Spleen (tissue), 11 donors: ENCODE data around the gene FLII. TPM values are rescaled to one million over a fixed set of nuclear protein-coding genes. Genes with fewer than 3 reads are reported as not detected.

Source experiments
- DNase-seq: peaks from one replicate; pipeline ENCODE4 v3.0.0-alpha.2; 2020
- H3K27ac ChIP-seq, 8 donors: fragments of 200-600 bp; sonication (generic) in 7 of 8; 1 replicate in 4 of 8; 2 replicates in 4 of 8; pipeline versions ENCODE4 v1.5.0 to v1.8.0; 2016 to 2021; ENCODE audit warnings: inconsistent platforms in 4 of 8, mild to moderate bottlenecking in 4 of 8, moderate library complexity in 1 of 8
- H3K27me3 ChIP-seq, 7 donors: fragments of 200-600 bp; sonication (generic) in 6 of 7; replicated peaks in 1 of 7; 1 replicate in 4 of 7; 2 replicates in 3 of 7; pipeline versions ENCODE4 v1.5.0 to v1.8.0; 2016 to 2021; ENCODE audit warnings: inconsistent platforms in 3 of 7, mild to moderate bottlenecking in 1 of 7
- H3K36me3 ChIP-seq, 6 donors: fragments of 200-600 bp; sonication (generic) in 5 of 6; 1 replicate in 4 of 6; 2 replicates in 2 of 6; pipeline versions ENCODE4 v1.5.0 to v1.8.0; 2016 to 2021; ENCODE audit warnings: inconsistent platforms in 2 of 6
- H3K4me1 ChIP-seq, 6 donors: fragments of 200-600 bp; sonication (generic) in 5 of 6; 1 replicate in 3 of 6; 2 replicates in 3 of 6; pipeline versions ENCODE4 v1.5.0 to v1.8.0; 2016 to 2021; ENCODE audit warnings: inconsistent platforms in 3 of 6
- H3K4me3 ChIP-seq, 8 donors: fragments of 200-600 bp; sonication (generic) in 7 of 8; 1 replicate in 4 of 8; 2 replicates in 4 of 8; pipeline versions ENCODE4 v1.5.0 to v1.8.0; 2016 to 2021; ENCODE audit warnings: inconsistent platforms in 4 of 8, mild to moderate bottlenecking in 4 of 8, moderate library complexity in 2 of 8
- H3K9me3 ChIP-seq, 8 donors: fragments of 200-600 bp; sonication (generic) in 7 of 8; 1 replicate in 4 of 8; 2 replicates in 4 of 8; pipeline versions ENCODE4 v1.5.0 to v1.8.0; 2016 to 2021; ENCODE audit warnings: inconsistent platforms in 4 of 8
- POLR2A ChIP-seq, 3 donors: fragments of 450-650 bp; IDR thresholded peaks; one replicate each; pipeline ENCODE4 v1.5.1; 2017; ENCODE audit warnings: antibody characterized with exemption in 3 of 3, mild to moderate bottlenecking in 1 of 3
- POLR2AphosphoS5 ChIP-seq, 3 donors: sonication (generic); formaldehyde crosslinking; IDR thresholded peaks; one replicate each; pipeline ENCODE4 v1.5.1; 2017; ENCODE audit warnings: antibody characterized with exemption in 3 of 3
- whole genome bisulfite sequencing, 5 donors: extraction: QIAGEN DNeasy Blood & Tissue Kit in 3 of 5; methylation state at CpG; one replicate each; pipeline versions ENCODE4 v1.1.5 to v1.1.7; 2013 to 2018; 5-methylcytosine and 5-hydroxymethylcytosine counted together
- intact Hi-C: fragments of 100-400 bp; cut with DNase I; formaldehyde crosslinking; loops from one replicate; pipeline ENCODE4 v1.15.0; 2023; ENCODE audit warnings: low total_unique reads
- polyA plus RNA-seq, 3 donors: library from polyadenylated mRNA; stranded (reverse); fragments of 200-250 nt; gene quantifications; one replicate each; pipeline ENCODE4 v1.2.1, GENCODE V29; 2013
- total RNA-seq, 7 donors: library from RNA; depleted of rRNA in 3 of 7; stranded (reverse); fragments of >200 nt in 3 of 7; fragmentation: NEBNext Ultra II Directional in 4 of 7; extraction: Animal tissue kit (Norgen Biotek cat#: 25700) in 4 of 7; gene quantifications; one replicate each; pipeline versions ENCODE4 v1.1.0 to v1.2.1, GENCODE V29; 2016 to 2021
- TF ChIP-seq, protein P1 (sequence below), 11 experiments: fragments of 200-600 bp in 7 of 11; fragments of 450-650 bp in 4 of 11; sonication (generic) in 4 of 11; IDR thresholded peaks in 8 of 11; conservative IDR thresholded peaks in 3 of 11; 1 replicate in 7 of 11; 2 replicates in 4 of 11; pipeline versions ENCODE4 v1.4.0 to v1.8.0; 2016 to 2021; ENCODE audit warnings: antibody characterized with exemption in 11 of 11, inconsistent platforms in 4 of 11, mild to moderate bottlenecking in 1 of 11
- donor health status: healthy with polysubstance abuse.
- donor health status: DM: no; HTN: no; CAD: no; lungs with moderate emphysema.
- donor health status: DM: no; HTN: no; CAD: no.
- donor health status: Bipolar disorder and iron deficiency.
- donor health status: healthy.
- donor health status: DM: no; HTN: no; CAD: no.
- donor health status: DM: yes; HTN: yes; CAD: no.

The FLII gene
- total and polyA plus RNA-seq, 10 donors = 143 to 346 (median 280) TPM

DNA sequence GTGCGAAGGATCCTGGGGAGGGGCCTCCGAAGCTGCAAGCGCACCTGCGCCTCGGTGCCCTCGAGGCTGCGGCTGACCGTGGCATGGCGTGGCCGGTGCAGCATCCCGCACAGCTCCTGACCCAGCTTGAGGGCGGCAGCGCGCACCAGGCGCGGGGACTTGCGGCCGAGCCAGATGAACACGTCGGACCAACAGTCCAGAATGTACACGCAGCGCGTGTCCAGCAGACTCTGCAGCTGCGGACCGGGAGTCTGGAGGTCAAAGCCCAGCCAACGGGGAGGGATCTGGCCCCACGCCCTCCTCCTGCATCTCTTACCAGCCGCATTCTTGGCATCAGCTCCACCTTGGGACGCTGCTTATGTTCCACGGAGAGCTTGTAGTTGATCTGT, 10.9 kb downstream of the FLII start:
- intact Hi-C loops = no loop called here
- peak in 2 of 3 donors; percentile 32 to 72 for TF ChIP-seq POLR2AphosphoS5 (IDR thresholded peaks at IDR 0.05)
- TF ChIP-seq, protein P1, sequence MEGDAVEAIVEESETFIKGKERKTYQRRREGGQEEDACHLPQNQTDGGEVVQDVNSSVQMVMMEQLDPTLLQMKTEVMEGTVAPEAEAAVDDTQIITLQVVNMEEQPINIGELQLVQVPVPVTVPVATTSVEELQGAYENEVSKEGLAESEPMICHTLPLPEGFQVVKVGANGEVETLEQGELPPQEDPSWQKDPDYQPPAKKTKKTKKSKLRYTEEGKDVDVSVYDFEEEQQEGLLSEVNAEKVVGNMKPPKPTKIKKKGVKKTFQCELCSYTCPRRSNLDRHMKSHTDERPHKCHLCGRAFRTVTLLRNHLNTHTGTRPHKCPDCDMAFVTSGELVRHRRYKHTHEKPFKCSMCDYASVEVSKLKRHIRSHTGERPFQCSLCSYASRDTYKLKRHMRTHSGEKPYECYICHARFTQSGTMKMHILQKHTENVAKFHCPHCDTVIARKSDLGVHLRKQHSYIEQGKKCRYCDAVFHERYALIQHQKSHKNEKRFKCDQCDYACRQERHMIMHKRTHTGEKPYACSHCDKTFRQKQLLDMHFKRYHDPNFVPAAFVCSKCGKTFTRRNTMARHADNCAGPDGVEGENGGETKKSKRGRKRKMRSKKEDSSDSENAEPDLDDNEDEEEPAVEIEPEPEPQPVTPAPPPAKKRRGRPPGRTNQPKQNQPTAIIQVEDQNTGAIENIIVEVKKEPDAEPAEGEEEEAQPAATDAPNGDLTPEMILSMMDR (IDR thresholded peaks at IDR 0.05 in 8 of 11, conservative IDR thresholded peaks at IDR 0.05 in 3 of 11) = no peak
- H3K27me3 ChIP-seq = no peaks in the 10 kb centered on the region
- peak overlapping the region in 2 of 8 donors; percentile 17 to 46 for H3K4me3 ChIP-seq
- DNase-seq = no peak
- peaks cover 10 to 100% (median 92%) of the 10 kb centered on the region in 6 donors for H3K36me3 ChIP-seq
- WGBS, 5 donors = 78 to 88% (median 82%) methylated on average over 25 to 30 of the region's 30 CpGs
- peaks cover 5 to 35% (median 23%) of the 10 kb centered on the region in 6 donors for H3K4me1 ChIP-seq
- peak overlapping the region in 7 of 8 donors; percentile 2 to 77 (median 63) for H3K27ac ChIP-seq
- H3K9me3 ChIP-seq = no peaks in the 10 kb centered on the region

DNA sequence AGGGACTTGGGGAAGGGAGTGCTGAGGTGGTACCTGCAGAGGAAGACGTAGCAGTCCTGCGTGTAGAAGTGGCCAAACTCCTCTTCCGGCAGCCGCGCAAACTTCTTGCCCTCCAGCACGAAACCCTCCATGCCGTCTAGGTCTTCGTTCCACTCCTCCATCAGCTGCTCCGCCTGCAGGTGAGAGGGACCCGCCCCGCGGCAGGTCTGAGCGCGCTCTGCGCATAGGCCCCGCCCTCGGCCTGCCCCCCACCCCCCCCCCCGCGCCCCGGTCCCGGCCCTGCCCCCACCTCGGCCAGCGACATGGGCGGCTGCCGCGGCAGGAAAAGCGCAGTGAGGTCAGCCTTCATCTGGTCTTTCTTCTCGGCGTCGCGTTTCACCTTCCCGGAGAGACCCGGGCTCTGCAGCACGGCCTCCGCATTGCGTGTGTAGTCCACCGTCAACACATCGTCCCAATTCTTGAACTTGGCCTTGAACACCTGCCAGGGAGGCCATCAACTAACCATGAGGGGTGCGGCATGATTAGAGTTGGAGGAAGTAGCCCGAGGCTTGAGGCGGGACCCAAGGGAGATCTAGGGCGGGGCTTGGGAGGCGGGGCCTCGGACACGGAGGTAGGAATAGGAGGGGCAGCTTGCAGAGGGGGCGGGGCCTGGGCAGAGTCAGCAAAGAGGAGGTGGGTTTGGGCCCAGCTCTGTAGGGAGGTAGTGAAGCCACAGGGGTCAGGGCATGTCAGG, 11.5 kb downstream of the FLII start:
- peak; percentile 87 for DNase-seq
- intact Hi-C loops = no loop called here
- peak overlapping the region in 3 of 8 donors; percentile 3 to 46 (median 17) for H3K4me3 ChIP-seq

DNA sequence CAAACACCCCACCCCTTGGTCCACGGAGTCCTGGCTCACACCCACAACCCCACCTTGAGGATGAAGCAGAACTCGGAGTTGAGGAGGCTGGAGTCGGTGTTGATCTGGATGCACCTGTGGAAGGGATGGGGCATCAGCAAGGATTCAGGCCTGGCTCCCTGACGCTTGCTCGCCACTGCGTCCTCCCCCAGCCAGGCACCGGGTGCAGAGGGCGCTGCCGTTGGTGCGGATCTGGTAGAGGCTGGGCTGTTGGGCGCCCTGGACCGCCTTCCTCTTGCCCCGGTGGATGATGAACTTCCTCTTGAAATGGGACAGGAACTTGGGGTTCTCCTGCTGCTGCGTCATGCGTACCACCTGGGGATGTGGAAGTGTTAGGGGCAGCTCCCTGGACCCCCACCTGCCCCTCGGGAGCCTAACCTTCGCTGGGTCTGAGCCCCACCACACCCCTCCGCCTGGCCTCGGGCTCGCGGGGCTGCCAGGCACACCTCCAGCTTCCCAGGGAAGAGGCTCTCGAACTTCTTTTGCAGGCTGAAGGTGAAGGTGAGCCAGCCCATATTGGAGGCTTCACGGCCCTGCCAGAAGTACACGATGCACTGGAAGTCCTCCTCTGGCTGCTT, 12.3 kb downstream of the FLII start:
- Histone ChIP-seq H3K9me3 (no peaks in the 10 kb centered on the region), H3K36me3 (peaks cover 4 to 100% (median 87%) of the 10 kb centered on the region in 6 donors), H3K27me3 (no peaks in the 10 kb centered on the region), H3K4me1 (peaks cover 5 to 35% (median 23%) of the 10 kb centered on the region in 6 donors), H3K4me3 (peak overlapping the region in 2 of 8 donors; percentile 3 to 46), H3K27ac (peak overlapping the region in 5 of 8 donors; percentile 49 to 77 (median 71))
- WGBS, 5 donors = 77 to 91% (median 81%) methylated on average over 9 to 24 of the region's 24 CpGs
- intact Hi-C loops = no loop called here
- peak in 1 of 3 donors; percentile 71 for TF ChIP-seq POLR2AphosphoS5 (IDR thresholded peaks at IDR 0.05)
- TF ChIP-seq, protein P1 (IDR thresholded peaks at IDR 0.05 in 8 of 11, conservative IDR thresholded peaks at IDR 0.05 in 3 of 11) = no peak
- DNase-seq = no peak

More for the DNA sequence above, 11.5 kb downstream of the FLII start:
- TF ChIP-seq, protein P1 (IDR thresholded peaks at IDR 0.05 in 8 of 11, conservative IDR thresholded peaks at IDR 0.05 in 3 of 11) = no peak
- TF ChIP-seq POLR2AphosphoS5 (IDR thresholded peaks at IDR 0.05) (peak; percentile 23 to 56 (median 42)), POLR2A (IDR thresholded peaks at IDR 0.05) (no peak)
- peak overlapping the region in 6 of 8 donors; percentile 2 to 77 (median 67) for H3K27ac ChIP-seq
- 66 to 77% (median 73%) methylated on average over 45 to 46 of the region's 46 CpGs for WGBS, 5 donors
- no peaks in the 10 kb centered on the region for H3K9me3 ChIP-seq
- no peaks in the 10 kb centered on the region for H3K27me3 ChIP-seq
- peaks cover 5 to 35% (median 23%) of the 10 kb centered on the region in 6 donors for H3K4me1 ChIP-seq
- H3K36me3 ChIP-seq = peaks cover 10 to 100% (median 89%) of the 10 kb centered on the region in 6 donors
